Kidney epithelial cell (primary cell): ENCODE results near the gene SQOR. TPM values are rescaled to one million over a fixed set of nuclear protein-coding genes. Genes with fewer than 3 reads are reported as not detected.

Source experiments
- DNase-seq: peaks from one replicate; pipeline ENCODE4 v3.0.0-alpha.2; 2010; ENCODE audit warnings: low read depth
- H3K27me3 ChIP-seq: 2 replicates; pipeline ENCODE4 v1.6.0; 2011; ENCODE audit warnings: low read length; ENCODE audit not compliant: control insufficient read depth, insufficient read depth
- H3K36me3 ChIP-seq: 2 replicates; pipeline ENCODE4 v1.5.1; 2011; ENCODE audit warnings: low read length; ENCODE audit not compliant: control insufficient read depth, insufficient read depth
- H3K4me3 ChIP-seq: 2 replicates; pipeline ENCODE4 v1.5.1; 2011; ENCODE audit warnings: low read depth, mild to moderate bottlenecking, control low read depth, low read length
- total RNA-seq: library from RNA; depleted of rRNA; stranded (reverse); fragments of >200 nt; gene quantifications from 2 replicates; pipeline ENCODE4 v1.2.3, GENCODE V29; 2015
- TF ChIP-seq, protein P1 (sequence below): IDR thresholded peaks from 2 replicates; pipeline ENCODE4 v1.5.1; 2011; ENCODE audit warnings: mild to moderate bottlenecking, moderate library complexity, low read length, control low read depth, inconsistent platforms; ENCODE audit not compliant: insufficient read depth, poor library complexity, severe bottlenecking

SQOR gene
- total RNA-seq, 1 donor from 2014 or later, result 46.2 TPM

DNA sequence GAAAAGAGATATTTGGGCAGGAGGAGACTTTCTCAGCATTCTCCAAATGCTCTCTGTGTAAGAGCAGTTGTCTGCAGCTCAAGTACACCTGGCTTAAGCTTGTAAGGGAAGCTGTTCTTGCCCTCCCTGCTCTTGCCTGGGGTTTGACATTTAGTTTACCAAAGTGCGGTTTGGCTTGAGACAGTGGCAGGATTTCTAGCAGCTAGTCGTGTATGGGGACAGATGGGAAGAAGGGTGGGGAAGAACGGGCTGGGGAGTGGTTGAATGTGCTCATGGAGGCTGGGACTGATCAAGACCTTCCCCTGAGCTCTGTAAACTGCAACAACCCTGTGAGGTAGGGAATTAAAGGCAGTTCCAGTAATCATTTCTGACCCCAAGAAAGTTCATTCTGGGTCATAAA lies 39.8 kb downstream of the SQOR start:
- Histone ChIP-seq H3K36me3 (peaks cover 2% of the 10 kb centered on the region), H3K27me3 (no peaks in the 10 kb centered on the region), H3K4me3 (no peak overlapping the region)
- no peak for DNase-seq
- TF ChIP-seq, protein P1, sequence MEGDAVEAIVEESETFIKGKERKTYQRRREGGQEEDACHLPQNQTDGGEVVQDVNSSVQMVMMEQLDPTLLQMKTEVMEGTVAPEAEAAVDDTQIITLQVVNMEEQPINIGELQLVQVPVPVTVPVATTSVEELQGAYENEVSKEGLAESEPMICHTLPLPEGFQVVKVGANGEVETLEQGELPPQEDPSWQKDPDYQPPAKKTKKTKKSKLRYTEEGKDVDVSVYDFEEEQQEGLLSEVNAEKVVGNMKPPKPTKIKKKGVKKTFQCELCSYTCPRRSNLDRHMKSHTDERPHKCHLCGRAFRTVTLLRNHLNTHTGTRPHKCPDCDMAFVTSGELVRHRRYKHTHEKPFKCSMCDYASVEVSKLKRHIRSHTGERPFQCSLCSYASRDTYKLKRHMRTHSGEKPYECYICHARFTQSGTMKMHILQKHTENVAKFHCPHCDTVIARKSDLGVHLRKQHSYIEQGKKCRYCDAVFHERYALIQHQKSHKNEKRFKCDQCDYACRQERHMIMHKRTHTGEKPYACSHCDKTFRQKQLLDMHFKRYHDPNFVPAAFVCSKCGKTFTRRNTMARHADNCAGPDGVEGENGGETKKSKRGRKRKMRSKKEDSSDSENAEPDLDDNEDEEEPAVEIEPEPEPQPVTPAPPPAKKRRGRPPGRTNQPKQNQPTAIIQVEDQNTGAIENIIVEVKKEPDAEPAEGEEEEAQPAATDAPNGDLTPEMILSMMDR, result no peak

GRCh38 chr15:45677797-45678196 lies 43.0 kb downstream of the SQOR start:
- DNase-seq, result no peak
- H3K4me3 ChIP-seq, result no peak overlapping the region
- TF ChIP-seq, protein P1, result no peak
- no peaks in the 10 kb centered on the region for H3K27me3 ChIP-seq
- H3K36me3 ChIP-seq, result peaks cover 2% of the 10 kb centered on the region

- TF ChIP-seq, protein P1, result no peak
- H3K27me3 ChIP-seq, result no peaks in the 10 kb centered on the region
- H3K36me3 ChIP-seq, result peaks cover 2% of the 10 kb centered on the region
- DNase-seq, result no peak
- no peak overlapping the region for H3K4me3 ChIP-seq
Observed at GRCh38 chr15:45678459-45679178, 43.8 kb downstream of the SQOR start.

- DNase-seq, result no peak
- Histone ChIP-seq H3K36me3 (no peaks in the 10 kb centered on the region), H3K27me3 (no peaks in the 10 kb centered on the region), H3K4me3 (no peak overlapping the region)
- TF ChIP-seq, protein P1, result no peak
Observed at GRCh38 chr15:45684533-45684932, 49.7 kb downstream of the SQOR start.

- DNase-seq, result no peak
- no peak overlapping the region for H3K4me3 ChIP-seq
- no peaks in the 10 kb centered on the region for H3K27me3 ChIP-seq
- TF ChIP-seq, protein P1, result no peak
- no peaks in the 10 kb centered on the region for H3K36me3 ChIP-seq
Observed at GRCh38 chr15:45689616-45690015, 54.8 kb downstream of the SQOR start.
